ENCODE results near the gene HSPA6.
A peak's percentile ranks its signal among the peaks of the same experiment; 100 is the strongest.
"Not testable (repeated sequence)": the region's sequence is repeated elsewhere in the genome, so short reads cannot be mapped to it uniquely, and the experiment has no call there.

Gene HSPA6

DNA sequence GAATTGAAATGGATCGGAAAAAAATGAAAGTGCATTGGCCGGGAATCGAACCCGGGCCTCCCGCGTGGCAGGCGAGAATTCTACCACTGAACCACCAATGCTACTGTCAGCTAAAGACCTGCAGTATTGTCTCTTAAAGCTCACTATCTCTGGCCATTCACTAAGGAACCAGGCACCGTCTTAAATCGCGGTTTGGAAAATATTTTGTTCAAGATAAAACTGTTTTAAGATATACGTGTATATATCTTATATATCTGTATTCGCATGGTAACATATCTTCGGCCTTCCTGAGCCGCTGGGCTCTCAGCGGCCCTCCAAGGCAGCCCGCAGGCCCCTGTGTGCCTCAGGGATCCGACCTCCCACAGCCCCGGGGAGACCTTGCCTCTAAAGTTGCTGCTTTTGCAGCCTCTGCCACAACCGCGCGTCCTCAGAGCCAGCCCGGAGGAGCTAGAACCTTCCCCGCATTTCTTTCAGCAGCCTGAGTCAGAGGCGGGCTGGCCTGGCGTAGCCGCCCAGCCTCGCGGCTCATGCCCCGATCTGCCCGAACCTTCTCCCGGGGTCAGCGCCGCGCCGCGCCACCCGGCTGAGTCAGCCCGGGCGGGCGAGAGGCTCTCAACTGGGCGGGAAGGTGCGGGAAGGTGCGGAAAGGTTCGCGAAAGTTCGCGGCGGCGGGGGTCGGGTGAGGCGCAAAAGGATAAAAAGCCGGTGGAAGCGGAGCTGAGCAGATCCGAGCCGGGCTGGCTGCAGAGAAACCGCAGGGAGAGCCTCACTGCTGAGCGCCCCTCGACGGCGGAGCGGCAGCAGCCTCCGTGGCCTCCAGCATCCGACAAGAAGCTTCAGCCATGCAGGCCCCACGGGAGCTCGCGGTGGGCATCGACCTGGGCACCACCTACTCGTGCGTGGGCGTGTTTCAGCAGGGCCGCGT, at the start of gene HSPA6:
HSPA6 (plus strand) TSS at position 724 of the 925 bp plus-strand sequence; CDS start at position 843, 119 bp downstream.
- not testable (repeated sequence) for DNase-seq

- not testable (repeated sequence) for DNase-seq
These were observed 46.6 kb upstream of the HSPA6 start for GRCh38 chr1:161477711-161478110.

- DNase-seq: no peak
These were observed 45.4 kb upstream of the HSPA6 start for GRCh38 chr1:161478985-161479384.

DNA sequence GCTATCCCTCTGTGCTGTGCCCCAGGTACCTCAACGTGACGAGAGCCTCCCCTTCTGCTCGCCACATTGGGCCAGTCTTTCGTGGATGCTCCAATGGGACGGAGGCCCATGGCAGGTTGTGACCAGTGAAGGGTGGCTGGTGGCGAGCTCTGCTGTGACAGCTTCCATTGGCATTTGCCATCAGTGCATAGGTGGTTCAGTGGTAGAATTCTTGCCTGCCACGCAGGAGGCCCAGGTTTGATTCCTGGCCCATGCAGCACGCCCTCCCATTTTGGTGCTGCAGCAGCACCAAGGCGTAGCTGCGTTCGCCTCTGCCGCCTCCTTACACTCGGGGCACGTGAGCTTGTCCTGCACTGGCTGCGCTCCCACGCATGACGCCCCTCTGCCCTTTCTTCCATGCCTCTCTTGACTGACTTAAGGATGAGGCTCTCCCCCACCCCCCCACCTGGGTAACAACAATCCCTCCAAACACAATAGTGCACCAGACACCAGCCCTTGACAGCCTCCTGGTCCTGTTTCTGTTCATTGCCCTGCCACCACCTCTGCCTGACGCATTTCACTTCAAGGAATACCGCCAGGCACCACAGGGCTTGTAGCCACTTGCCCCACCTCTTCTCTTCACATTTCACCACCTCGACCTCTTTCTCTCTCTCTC, 43.8 kb upstream of the HSPA6 start:
- DNase-seq: no peak

GRCh38 chr1:161481624-161482392, 42.5 kb upstream of the HSPA6 start:
- no peak for DNase-seq

GRCh38 chr1:161482610-161483009, 41.7 kb upstream of the HSPA6 start:
- DNase-seq: no peak

GRCh38 chr1:161483361-161483760, 41.0 kb upstream of the HSPA6 start:
- DNase-seq: no peak

DNA sequence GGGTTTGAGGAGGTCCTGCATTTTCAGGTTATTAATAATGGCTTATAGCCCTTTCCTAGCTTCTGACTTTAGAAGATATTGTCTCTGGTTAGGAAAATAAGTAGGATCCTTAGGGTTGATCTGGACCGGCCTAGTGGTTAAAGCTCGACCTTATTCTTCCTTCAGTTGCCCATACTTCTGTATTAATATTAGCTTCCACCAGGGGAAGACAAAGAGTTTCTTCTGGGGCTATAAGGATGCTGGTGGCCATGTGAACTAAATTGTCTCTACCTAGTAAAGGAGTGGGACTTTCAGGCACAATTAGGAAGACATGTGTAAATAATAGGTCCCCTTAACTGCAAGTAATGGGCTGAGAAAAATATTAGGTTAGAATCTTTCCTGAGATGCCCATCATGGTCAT, 39.7 kb upstream of the HSPA6 start:
- DNase-seq: no peak

- DNase-seq: no peak
These were observed 37.3 kb upstream of the HSPA6 start for GRCh38 chr1:161486806-161487741.

GRCh38 chr1:161491472-161491871, 32.9 kb upstream of the HSPA6 start:
- DNase-seq: peak; percentile 80

DNA sequence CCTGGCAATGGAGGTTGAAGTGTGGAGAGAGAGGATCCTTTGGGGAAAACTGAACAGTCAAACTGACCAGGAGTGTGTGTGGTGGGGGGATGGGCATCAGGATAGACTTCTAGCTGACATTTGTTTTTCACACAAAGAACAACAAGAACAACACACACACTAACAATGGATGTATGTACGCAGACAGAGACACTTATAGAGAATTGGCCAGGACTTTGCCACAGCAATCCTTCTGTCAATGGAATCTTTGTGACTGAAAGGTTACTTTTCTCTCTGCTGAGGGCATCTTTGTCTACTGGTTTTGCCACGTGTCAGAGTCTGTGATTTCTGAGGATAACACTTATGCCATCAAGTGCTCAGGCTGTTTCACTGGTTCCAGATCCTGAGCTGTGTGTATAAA, 31.5 kb upstream of the HSPA6 start:
- DNase-seq: no peak

DNA sequence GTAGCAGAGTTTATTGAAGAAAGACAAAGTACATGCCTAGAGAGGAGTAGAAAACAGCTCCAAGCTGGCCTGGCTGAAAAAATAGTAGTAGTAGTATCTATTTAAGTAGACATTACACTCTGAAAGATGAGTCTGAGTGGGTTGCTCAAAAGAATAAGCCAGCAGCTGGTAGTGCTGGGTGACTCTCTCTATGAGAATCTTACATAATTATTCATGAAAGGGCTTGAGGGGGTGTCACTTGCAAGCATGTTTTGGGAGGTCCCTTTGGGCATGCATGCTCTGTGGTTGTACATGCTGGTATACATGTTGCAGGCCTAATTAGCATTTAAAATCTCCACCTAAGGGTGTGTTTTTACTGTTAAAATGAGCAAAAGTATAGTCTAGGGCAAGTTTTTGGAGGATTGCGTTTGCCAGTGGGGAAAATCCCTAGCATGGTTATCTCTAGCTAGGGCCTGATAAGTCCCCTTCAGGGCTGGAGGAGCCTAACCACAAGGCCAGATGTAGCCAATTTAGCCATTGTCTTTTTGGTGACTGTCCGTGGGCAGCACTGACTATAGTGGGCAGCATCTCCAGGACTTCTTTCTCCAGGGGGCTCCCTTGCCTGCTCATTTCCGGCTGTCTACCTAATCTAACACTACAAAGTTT, 30.1 kb upstream of the HSPA6 start:
- no peak for DNase-seq

- DNase-seq: no peak
These were observed 28.9 kb upstream of the HSPA6 start for GRCh38 chr1:161495490-161495889.

- no peak for DNase-seq
These were observed 26.4 kb upstream of the HSPA6 start for GRCh38 chr1:161497961-161498360.

- no peak for DNase-seq
These were observed 25.7 kb upstream of the HSPA6 start for GRCh38 chr1:161498646-161499045.

DNA sequence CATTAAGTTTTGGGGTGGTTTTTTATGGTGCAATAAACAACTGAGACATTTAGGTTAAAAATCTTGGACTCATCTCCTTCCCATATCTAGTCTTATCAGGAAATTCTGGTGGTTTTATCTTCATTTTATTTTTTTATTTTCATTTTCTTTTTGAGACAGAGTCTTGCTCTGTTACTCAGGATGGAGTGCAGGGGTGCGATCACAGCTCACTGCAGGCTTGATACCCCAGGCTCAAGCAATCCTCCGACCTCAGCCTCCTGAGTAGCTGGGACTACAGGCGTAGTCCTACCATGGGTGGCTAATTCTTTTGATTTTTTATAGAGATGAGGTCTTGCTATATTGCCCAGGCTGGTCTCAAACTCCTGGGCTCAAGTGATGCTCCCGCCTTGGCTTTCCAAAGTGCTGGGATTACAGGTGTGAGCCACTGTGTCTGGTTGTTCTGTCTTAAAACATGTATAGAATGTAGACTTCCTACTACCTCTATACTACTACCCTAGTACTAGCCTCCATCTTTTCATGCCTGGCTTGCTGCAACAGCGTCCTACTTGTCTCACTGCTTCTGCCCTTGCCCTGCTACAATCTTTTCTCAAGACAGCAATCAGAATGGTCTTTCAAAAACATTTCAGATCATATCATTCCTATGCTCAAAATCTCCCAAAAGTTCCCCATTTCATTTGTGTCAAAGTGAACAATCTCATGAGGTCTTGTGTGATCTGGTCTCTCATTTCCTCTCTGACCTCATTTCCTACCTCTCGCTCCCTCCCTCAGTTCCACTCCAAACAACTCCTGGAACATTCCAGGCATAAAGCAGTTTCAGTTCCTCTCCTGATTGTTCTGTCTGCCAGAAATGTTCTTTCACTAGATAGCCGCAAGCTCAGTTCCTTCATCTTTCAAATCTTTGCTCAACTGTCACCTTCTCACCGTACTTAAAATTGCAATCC, 25.0 kb upstream of the HSPA6 start:
- no peak for DNase-seq

- DNase-seq: no peak
These were observed 23.1 kb upstream of the HSPA6 start for GRCh38 chr1:161501234-161501633.

- no peak for DNase-seq
These were observed 22.2 kb upstream of the HSPA6 start for GRCh38 chr1:161502181-161502580.

DNA sequence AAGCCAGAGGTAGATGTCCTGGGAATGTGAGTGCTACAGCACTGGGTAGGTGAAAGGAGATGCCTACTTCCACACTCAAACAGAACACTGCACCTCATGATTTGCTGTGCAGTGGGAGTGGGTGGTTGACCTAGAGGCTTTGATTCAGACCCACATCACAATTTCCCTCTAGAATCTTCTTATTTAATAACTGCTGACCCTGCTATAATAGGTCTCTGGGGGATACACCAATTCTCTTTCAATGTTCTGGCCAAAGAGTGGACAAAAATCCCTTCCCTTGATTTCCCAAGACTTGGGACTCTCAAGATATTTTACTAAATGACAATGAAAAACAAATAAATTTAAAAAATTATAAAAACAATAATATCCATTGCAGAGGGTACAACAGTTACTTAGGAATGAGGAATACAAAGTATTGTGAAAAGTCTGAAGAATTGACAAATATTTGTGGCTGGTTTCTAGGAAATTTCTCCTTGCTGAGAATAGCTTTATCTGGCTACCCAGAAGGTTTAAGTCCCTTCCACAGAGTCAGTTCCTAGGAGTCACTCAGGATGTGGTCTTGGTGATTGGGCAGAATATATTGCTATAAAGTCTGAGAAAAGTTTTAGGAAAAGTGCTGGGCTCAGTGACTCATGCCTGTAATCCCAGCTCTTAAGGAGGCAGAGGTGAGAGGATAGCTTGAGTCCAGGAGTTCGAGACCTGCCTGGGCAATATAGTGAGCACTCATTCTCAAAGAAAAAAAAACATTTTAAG, 21.5 kb upstream of the HSPA6 start:
- DNase-seq: no peak

DNA sequence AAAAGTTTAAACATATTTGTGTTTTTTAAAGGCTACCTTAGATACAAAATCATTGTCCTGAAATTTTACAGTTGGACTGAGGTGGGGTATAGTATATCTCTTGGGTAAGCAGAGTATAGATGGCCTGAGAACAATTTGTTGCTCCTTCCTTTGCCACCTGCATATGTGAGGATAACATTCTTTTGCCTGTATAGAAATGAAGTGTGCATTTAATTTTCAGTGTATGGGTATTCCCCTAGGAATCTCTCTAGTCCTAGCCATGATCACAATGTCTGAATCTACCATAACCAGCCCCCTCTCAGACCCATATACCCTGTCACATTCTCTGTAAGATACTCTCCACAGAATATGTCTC, 21.0 kb upstream of the HSPA6 start:
- no peak for DNase-seq
